Thymus (tissue), 11 donors: Measurements from ENCODE around the gene FAM78A. TPM values are rescaled to one million over a fixed set of nuclear protein-coding genes. Genes with fewer than 3 reads are reported as not detected.
A peak's percentile ranks its signal among the peaks of the same experiment; 100 is the strongest.
"Not testable (repeated sequence)": the region's sequence is repeated elsewhere in the genome, so short reads cannot be mapped to it uniquely, and the experiment has no call there.

Source experiments
- DNase-seq, 9 donors: peaks; one replicate each; pipeline ENCODE4 v3.0.0-alpha.2; 2013; ENCODE audit warnings: low spot score in 9 of 9, low read depth in 6 of 9, missing footprints in 1 of 9
- H3K27ac ChIP-seq, 2 donors: one replicate each; pipeline ENCODE4 v1.5.1; 2013; ENCODE audit warnings: control low read depth in 1 of 2, low read depth in 1 of 2, low read length in 1 of 2, mild to moderate bottlenecking in 1 of 2, moderate library complexity in 1 of 2
- H3K27me3 ChIP-seq, 2 donors: one replicate each; pipeline ENCODE4 v1.5.1; 2013; ENCODE audit warnings: low read length in 1 of 2; ENCODE audit not compliant: control insufficient read depth in 2 of 2, insufficient read depth in 1 of 2
- H3K36me3 ChIP-seq, 2 donors: one replicate each; pipeline ENCODE4 v1.5.1; 2013; ENCODE audit warnings: low read length in 1 of 2, mild to moderate bottlenecking in 1 of 2, moderate library complexity in 1 of 2; ENCODE audit not compliant: control insufficient read depth in 2 of 2, insufficient read depth in 2 of 2
- H3K4me1 ChIP-seq, 2 donors: one replicate each; pipeline ENCODE4 v1.5.1; 2013; ENCODE audit warnings: low read length in 2 of 2; ENCODE audit not compliant: control insufficient read depth in 2 of 2, insufficient read depth in 2 of 2
- H3K4me3 ChIP-seq, 2 donors: one replicate each; pipeline ENCODE4 v1.5.1; 2013; ENCODE audit warnings: low read length in 2 of 2, control low read depth in 1 of 2, mild to moderate bottlenecking in 1 of 2
- H3K9me3 ChIP-seq, 2 donors: one replicate each; pipeline ENCODE4 v1.5.1; 2013; ENCODE audit warnings: low read length in 1 of 2, mild to moderate bottlenecking in 1 of 2; ENCODE audit not compliant: control insufficient read depth in 2 of 2, insufficient read depth in 1 of 2
- WGBS: extraction: QIAGEN DNeasy Blood & Tissue Kit; methylation state at CpG from one replicate; pipeline ENCODE4 v1.1.7; 2013; 5-methylcytosine and 5-hydroxymethylcytosine counted together
- polyA plus RNA-seq: library from polyadenylated mRNA; stranded (reverse); fragments of 200-250 nt; gene quantifications from one replicate; pipeline ENCODE4 v1.2.3, GENCODE V29; 2013
- total RNA-seq: library from RNA; stranded (reverse); fragments of 120-200 nt; gene quantifications from one replicate; pipeline ENCODE4 v1.2.4, GENCODE V29; 2013
- donor health status: healthy.

Gene FAM78A
- total and polyA plus RNA-seq, 2 donors, result 19.6 to 28.2 TPM

GRCh38 chr9:131273856-131274673, 2.2 kb downstream of the FAM78A start:
- Histone ChIP-seq H3K27ac (peak overlapping the region; percentile 83 to 87), H3K4me3 (peak overlapping the region; percentile 75 to 76), H3K27me3 (peaks cover 0 to 27% of the 10 kb centered on the region in 2 donors), H3K4me1 (peaks cover 23 to 81% of the 10 kb centered on the region in 2 donors), H3K36me3 (peaks cover 0 to 7% of the 10 kb centered on the region in 2 donors), H3K9me3 (peaks cover 0 to 3% of the 10 kb centered on the region in 2 donors)
- WGBS, result 11% methylated on average over 13 of the region's 13 CpGs
- peak in 2 of 9 donors; percentile 30 to 73 for DNase-seq

- Histone ChIP-seq H3K4me3 (peak overlapping the region; percentile 75 to 76), H3K27me3 (peaks cover 0 to 19% of the 10 kb centered on the region in 2 donors), H3K4me1 (peaks cover 25 to 81% of the 10 kb centered on the region in 2 donors), H3K27ac (peak overlapping the region; percentile 83 to 87), H3K9me3 (peaks cover 0 to 3% of the 10 kb centered on the region in 2 donors), H3K36me3 (peaks cover 0 to 7% of the 10 kb centered on the region in 2 donors)
- WGBS, result 30% methylated on average over 22 of the region's 22 CpGs
- DNase-seq, result peak in 1 of 9 donors; percentile 62
These were observed 3.0 kb downstream of the FAM78A start for GRCh38 chr9:131273146-131273855.

- H3K36me3 ChIP-seq, result peaks cover under 1 to 7% of the 10 kb centered on the region in 2 donors
- no peak for DNase-seq
- peak overlapping the region; percentile 83 to 100 for H3K27ac ChIP-seq
- peaks cover 31 to 88% of the 10 kb centered on the region in 2 donors for H3K4me1 ChIP-seq
- H3K9me3 ChIP-seq, result peaks cover 0 to 3% of the 10 kb centered on the region in 2 donors
- no peak overlapping the region for H3K4me3 ChIP-seq
- WGBS, result 85% methylated on average over 3 of the region's 3 CpGs
- H3K27me3 ChIP-seq, result peaks cover 0 to 17% of the 10 kb centered on the region in 2 donors
These were observed 4.1 kb downstream of the FAM78A start for GRCh38 chr9:131272212-131272611.

GRCh38 chr9:131271506-131271931, 4.8 kb downstream of the FAM78A start:
- H3K4me1 ChIP-seq, result peaks cover 38 to 95% of the 10 kb centered on the region in 2 donors
- H3K4me3 ChIP-seq, result peak overlapping the region; percentile 4 to 14
- peaks cover 0 to 3% of the 10 kb centered on the region in 2 donors for H3K9me3 ChIP-seq
- H3K27me3 ChIP-seq, result peaks cover 0 to 17% of the 10 kb centered on the region in 2 donors
- peak overlapping the region; percentile 98 to 100 for H3K27ac ChIP-seq
- peaks cover 7 to 8% of the 10 kb centered on the region in 2 donors for H3K36me3 ChIP-seq
- peak in 1 of 9 donors; percentile 77 for DNase-seq
- WGBS, result 32% methylated on average over 6 of the region's 6 CpGs

GRCh38 chr9:131271016-131271273, 5.4 kb downstream of the FAM78A start:
- WGBS, result 85% methylated on average over 1 of the region's 1 CpG
- Histone ChIP-seq H3K4me3 (peak overlapping the region in 1 of 2 donors; percentile 47), H3K27ac (peak overlapping the region; percentile 98 to 100), H3K27me3 (peaks cover 0 to 12% of the 10 kb centered on the region in 2 donors), H3K36me3 (peaks cover 11 to 13% of the 10 kb centered on the region in 2 donors), H3K4me1 (peaks cover 38 to 97% of the 10 kb centered on the region in 2 donors)
- not testable (repeated sequence) for DNase-seq, H3K9me3 ChIP-seq

GRCh38 chr9:131270171-131271015, 5.9 kb downstream of the FAM78A start:
- H3K27ac ChIP-seq, result peak overlapping the region; percentile 98 to 100
- peaks cover 0 to 6% of the 10 kb centered on the region in 2 donors for H3K27me3 ChIP-seq
- DNase-seq, result peak in 4 of 9 donors; percentile 53 to 87 (median 64)
- peaks cover 0 to 3% of the 10 kb centered on the region in 2 donors for H3K9me3 ChIP-seq
- H3K4me1 ChIP-seq, result peaks cover 38 to 97% of the 10 kb centered on the region in 2 donors
- WGBS, result 8% methylated on average over 20 of the region's 20 CpGs
- H3K4me3 ChIP-seq, result peak overlapping the region; percentile 23 to 47
- H3K36me3 ChIP-seq, result peaks cover 16 to 17% of the 10 kb centered on the region in 2 donors

GRCh38 chr9:131266266-131267229, 9.8 kb downstream of the FAM78A start:
- Histone ChIP-seq H3K27me3 (no peaks in the 10 kb centered on the region), H3K4me1 (peaks cover 31 to 63% of the 10 kb centered on the region in 2 donors), H3K36me3 (peaks cover 33 to 42% of the 10 kb centered on the region in 2 donors), H3K4me3 (no peak overlapping the region), H3K9me3 (no peaks in the 10 kb centered on the region), H3K27ac (peak overlapping the region; percentile 45 to 74)
- WGBS, result 83% methylated on average over 26 of the region's 26 CpGs
- DNase-seq, result peak in 1 of 9 donors; percentile 42

GRCh38 chr9:131264231-131264630, 12.1 kb downstream of the FAM78A start:
- no peak overlapping the region for H3K4me3 ChIP-seq
- H3K27me3 ChIP-seq, result no peaks in the 10 kb centered on the region
- peaks cover 20 to 40% of the 10 kb centered on the region in 2 donors for H3K4me1 ChIP-seq
- WGBS, result 89% methylated on average over 11 of the region's 11 CpGs
- no peak for DNase-seq
- peaks cover 56 to 66% of the 10 kb centered on the region in 2 donors for H3K36me3 ChIP-seq
- H3K27ac ChIP-seq, result peak overlapping the region in 1 of 2 donors; percentile 18
- no peaks in the 10 kb centered on the region for H3K9me3 ChIP-seq
